ENCODE measurements around the gene HOXD12. TPM values are rescaled to one million over a fixed set of nuclear protein-coding genes. Genes with fewer than 3 reads are reported as not detected.
A peak's percentile ranks its signal among the peaks of the same experiment; 100 is the strongest.

HOXD12 gene
- total and polyA plus RNA-seq, 4 donors = not detected

- Histone ChIP-seq H3K4me3 (no peak overlapping the region), H3K9ac (ENCODE audit: insufficient read depth in 1 of 2, low read length in 2 of 2) (no peak overlapping the region), H3K27ac (ENCODE audit: low read depth in 1 of 2, low read length in 1 of 2) (no peak overlapping the region), H3K4me1 (ENCODE audit: control insufficient read depth in 5 of 5, insufficient read depth in 5 of 5, low read length in 5 of 5) (peaks cover 0 to 14% (median 3%) of the 10 kb centered on the region in 5 donors), H3K36me3 (ENCODE audit: control insufficient read depth in 4 of 4, insufficient read depth in 4 of 4, low read length in 4 of 4) (no peaks in the 10 kb centered on the region), H3K27me3 (ENCODE audit: control insufficient read depth in 3 of 3, insufficient read depth in 3 of 3, low read length in 2 of 3) (peaks cover 19 to 92% (median 89%) of the 10 kb centered on the region in 3 donors), H3K9me3 (ENCODE audit: control insufficient read depth in 4 of 4, insufficient read depth in 3 of 4, low read length in 3 of 4) (peaks cover 0 to 10% (median 0%) of the 10 kb centered on the region in 4 donors)
- peak; percentile 68 for TF ChIP-seq CTCF (IDR thresholded peaks at IDR 0.05; ENCODE audit: control extremely low read depth, extremely low read depth)
- WGBS, 2 donors = 8 to 10% methylated on average over 37 to 48 of the region's 48 CpGs
- peak; percentile 84 to 87 (median 86) for DNase-seq
- ATAC-seq (ENCODE audit: insufficient read depth, low FRiP score) = peak; percentile 87
Measured at GRCh38 chr2:176140513-176141317, 41.1 kb downstream of the HOXD12 start.

DNA sequence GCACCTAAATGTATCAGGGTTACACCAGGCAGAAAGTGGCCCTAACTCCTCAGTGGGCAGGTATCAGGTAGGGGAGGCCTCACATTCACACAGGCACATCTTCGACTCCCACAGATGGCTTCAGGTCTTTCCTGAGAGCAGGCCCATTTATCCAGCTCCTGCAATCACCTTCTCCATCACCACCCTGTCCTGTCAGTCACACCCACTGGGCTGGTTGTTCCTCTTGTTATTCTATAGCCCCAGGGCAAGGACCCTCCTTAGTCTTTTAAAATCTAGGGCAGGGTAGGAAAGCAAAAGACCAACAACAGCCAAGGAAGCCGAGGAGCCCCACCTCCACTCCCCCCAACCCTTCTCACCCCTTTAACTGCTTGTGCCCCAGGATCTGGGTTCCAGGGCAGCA lies 42.7 kb downstream of the HOXD12 start:
- Histone ChIP-seq H3K4me1 (ENCODE audit: control insufficient read depth in 5 of 5, insufficient read depth in 5 of 5, low read length in 5 of 5) (peaks cover 0 to 5% (median 0%) of the 10 kb centered on the region in 5 donors), H3K27me3 (ENCODE audit: control insufficient read depth in 3 of 3, insufficient read depth in 3 of 3, low read length in 2 of 3) (peaks cover 14 to 94% (median 91%) of the 10 kb centered on the region in 3 donors), H3K4me3 (no peak overlapping the region), H3K9me3 (ENCODE audit: control insufficient read depth in 4 of 4, insufficient read depth in 3 of 4, low read length in 3 of 4) (peaks cover 0 to 8% (median 0%) of the 10 kb centered on the region in 4 donors), H3K36me3 (ENCODE audit: control insufficient read depth in 4 of 4, insufficient read depth in 4 of 4, low read length in 4 of 4) (no peaks in the 10 kb centered on the region), H3K9ac (ENCODE audit: insufficient read depth in 1 of 2, low read length in 2 of 2) (no peak overlapping the region), H3K27ac (ENCODE audit: low read depth in 1 of 2, low read length in 1 of 2) (no peak overlapping the region)
- TF ChIP-seq CTCF (IDR thresholded peaks at IDR 0.05; ENCODE audit: control extremely low read depth, extremely low read depth) = no peak
- DNase-seq (no peak), ATAC-seq (ENCODE audit: insufficient read depth, low FRiP score) (no peak)
- WGBS, 2 donors = 87 to 93% methylated on average over 2 of the region's 2 CpGs

DNA sequence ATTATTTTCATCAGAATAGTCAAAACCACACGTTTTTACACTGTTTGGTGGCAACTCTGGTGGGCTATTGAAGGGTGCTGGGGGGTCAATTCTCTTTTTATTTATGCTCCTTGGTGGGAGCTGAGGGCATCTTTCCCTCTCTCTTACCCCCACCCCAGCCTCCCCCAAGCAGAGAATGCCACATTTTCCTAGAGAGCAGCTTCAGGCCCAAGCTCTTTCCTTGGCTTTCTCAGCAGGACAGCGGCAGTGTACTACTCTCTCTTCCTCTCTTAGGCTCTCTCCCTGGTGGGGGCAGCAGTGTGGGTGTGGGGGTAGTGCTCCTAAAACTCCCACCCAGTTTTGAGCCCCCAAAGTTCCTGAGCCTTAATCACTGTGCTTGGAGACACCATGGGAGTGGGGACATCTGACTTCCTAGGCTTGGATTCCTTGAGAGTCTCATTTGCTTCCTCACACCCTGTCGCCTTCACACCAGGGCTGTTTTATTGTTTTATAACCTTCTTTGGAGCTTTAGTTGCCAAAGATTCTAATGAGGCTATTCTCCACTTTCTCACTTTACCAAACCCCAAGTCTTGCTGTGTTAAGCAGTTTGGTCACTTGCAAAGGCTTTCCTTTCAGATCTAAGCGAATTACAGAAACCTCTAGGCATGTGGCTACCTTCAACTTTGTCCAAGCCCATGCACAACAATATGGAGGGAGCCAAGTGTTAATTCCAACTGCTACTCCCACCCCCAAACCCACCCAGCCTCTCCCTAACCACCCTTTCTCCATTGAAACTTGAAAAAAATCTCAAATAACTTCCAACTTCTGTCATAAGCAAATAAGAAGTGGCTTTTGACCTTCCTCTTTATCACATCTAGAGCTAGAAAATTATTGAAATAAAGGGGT lies 45.7 kb downstream of the HOXD12 start:
- no peak overlapping the region for H3K4me3 ChIP-seq
- 49 to 57% methylated on average over 4 of the region's 4 CpGs for WGBS, 2 donors
- no peaks in the 10 kb centered on the region for H3K36me3 ChIP-seq (ENCODE audit: control insufficient read depth in 4 of 4, insufficient read depth in 4 of 4, low read length in 4 of 4)
- TF ChIP-seq CTCF (IDR thresholded peaks at IDR 0.05; ENCODE audit: control extremely low read depth, extremely low read depth) = no peak
- no peak for DNase-seq
- ATAC-seq (ENCODE audit: insufficient read depth, low FRiP score) = no peak
- peaks cover 0 to 7% (median 0%) of the 10 kb centered on the region in 4 donors for H3K9me3 ChIP-seq (ENCODE audit: control insufficient read depth in 4 of 4, insufficient read depth in 3 of 4, low read length in 3 of 4)
- peaks cover 14 to 93% (median 89%) of the 10 kb centered on the region in 3 donors for H3K27me3 ChIP-seq (ENCODE audit: control insufficient read depth in 3 of 3, insufficient read depth in 3 of 3, low read length in 2 of 3)
- peaks cover 0 to 5% (median 0%) of the 10 kb centered on the region in 5 donors for H3K4me1 ChIP-seq (ENCODE audit: control insufficient read depth in 5 of 5, insufficient read depth in 5 of 5, low read length in 5 of 5)
- no peak overlapping the region for H3K9ac ChIP-seq (ENCODE audit: insufficient read depth in 1 of 2, low read length in 2 of 2)
- no peak overlapping the region for H3K27ac ChIP-seq (ENCODE audit: low read depth in 1 of 2, low read length in 1 of 2)

Measured in lung (tissue), 12 donors.